Endothelial cell of umbilical vein (primary cell): ENCODE results near the gene COL26A1. TPM values are rescaled to one million over a fixed set of nuclear protein-coding genes. Genes with fewer than 3 reads are reported as not detected.

ENCODE experiments used
- BruUV-seq: library from RNA; stranded (reverse); fragments of 400-500 nt; replicated peaks from 2 replicates; lab custom pipeline; 2021; lab: Mats Ljungman, UMichigan
- CTCF ChIA-PET: fragments of 300-600, 350-600 bp; sonication (Branson Sonifier 250); formaldehyde crosslinking; loops from one replicate; lab custom pipeline; 2021; ENCODE audit warnings: antibody characterized with exemption, inconsistent platforms; lab: Charles Lee
- POLR2A ChIA-PET: fragments of 300-600, 350-600 bp; sonication (Branson Sonifier 250); formaldehyde crosslinking; loops from one replicate; lab custom pipeline; 2021; ENCODE audit warnings: antibody characterized with exemption, inconsistent platforms; lab: Charles Lee
- DNase-seq: peaks from one replicate; pipeline ENCODE4 v3.0.0-alpha.2; 2011; ENCODE audit warnings: low read depth, low spot score
- FAIRE-seq: peaks from 2 replicates; lab custom pipeline; 2011; peaks lifted over from hg19 to GRCh38; lab: Jason Lieb, UNC
- H2AFZ ChIP-seq: 2 replicates; pipeline ENCODE4 v1.6.0; 2012; ENCODE audit warnings: low read depth, low read length, control low read depth, inconsistent platforms
- H3K27ac ChIP-seq: 2 replicates; pipeline ENCODE4 v1.5.1; 2011; ENCODE audit warnings: low read depth, mild to moderate bottlenecking, control low read depth, low read length, moderate library complexity; ENCODE audit not compliant: insufficient read depth
- H3K27me3 ChIP-seq, 2 experiments: 2 replicates each; pipeline versions ENCODE4 v1.6.0 to v1.6.1; 2011; ENCODE audit warnings: low read length in 2 of 2, mixed read lengths in 1 of 2; ENCODE audit not compliant: control insufficient read depth in 2 of 2, insufficient read depth in 2 of 2
- H3K36me3 ChIP-seq, 2 experiments: 2 replicates in 1 of 2; 3 replicates in 1 of 2; pipeline ENCODE4 v1.5.1; 2011; ENCODE audit warnings: low read length in 2 of 2, mild to moderate bottlenecking in 1 of 2, moderate library complexity in 1 of 2; ENCODE audit not compliant: control insufficient read depth in 2 of 2, insufficient read depth in 2 of 2; ENCODE audit errors: extremely low read depth in 1 of 2
- H3K4me1 ChIP-seq: 3 replicates; pipeline ENCODE4 v1.5.1; 2011; ENCODE audit warnings: mild to moderate bottlenecking, low read length; ENCODE audit not compliant: control insufficient read depth, insufficient read depth; ENCODE audit errors: extremely low read depth
- H3K4me2 ChIP-seq: 2 replicates; pipeline ENCODE4 v1.6.1; 2011; ENCODE audit warnings: low read length, control low read depth, mixed read lengths; ENCODE audit not compliant: insufficient read depth
- H3K4me3 ChIP-seq, 3 experiments: fragments of 200-600 bp in 1 of 3; sonication (generic), shearing (Covaris generic) in 1 of 3; replicated peaks in 1 of 3; 2 replicates each; pipeline ENCODE4 v1.5.1; 2011 to 2016; ENCODE audit warnings: control low read depth in 3 of 3, low read length in 3 of 3, mild to moderate bottlenecking in 2 of 3, inconsistent platforms in 1 of 3, low read depth in 1 of 3, moderate library complexity in 1 of 3; ENCODE audit not compliant: insufficient read depth in 1 of 3
- H3K79me2 ChIP-seq: 2 replicates; pipeline ENCODE4 v1.6.0; 2012; ENCODE audit warnings: low read length, inconsistent platforms; ENCODE audit not compliant: control insufficient read depth, insufficient read depth
- H3K9ac ChIP-seq: replicated peaks from 2 replicates; pipeline ENCODE3; 2011; ENCODE audit warnings: low read length, control low read depth; ENCODE audit not compliant: insufficient read depth; ENCODE audit errors: extremely low read depth
- H3K9me1 ChIP-seq: replicated peaks from 3 replicates; pipeline ENCODE4 v1.6.0; 2011; ENCODE audit warnings: mild to moderate bottlenecking, low read length; ENCODE audit not compliant: control insufficient read depth, insufficient read depth; ENCODE audit errors: extremely low read depth
- H3K9me3 ChIP-seq: replicated peaks from 2 replicates; pipeline ENCODE4 v1.5.1; 2012; ENCODE audit warnings: low read length, inconsistent platforms; ENCODE audit not compliant: control insufficient read depth, insufficient read depth
- H4K20me1 ChIP-seq: replicated peaks from 2 replicates; pipeline ENCODE3; 2011; ENCODE audit warnings: mild to moderate bottlenecking, low read length; ENCODE audit not compliant: control insufficient read depth, insufficient read depth; ENCODE audit errors: extremely low read depth
- EZH2 ChIP-seq: IDR thresholded peaks from 2 replicates; pipeline ENCODE4 v1.6.1; 2012; ENCODE audit warnings: borderline replicate concordance, low read depth, mild to moderate bottlenecking, moderate library complexity, low read length, inconsistent platforms; ENCODE audit not compliant: severe bottlenecking
- FOS ChIP-seq: IDR thresholded peaks from 2 replicates; pipeline ENCODE4 v1.6.1; 2011; ENCODE audit warnings: mild to moderate bottlenecking, low read length, moderate library complexity, borderline replicate concordance; ENCODE audit not compliant: insufficient read depth
- GATA2 ChIP-seq: IDR thresholded peaks from 2 replicates; pipeline ENCODE4 v1.7.0; 2011; ENCODE audit warnings: low read depth, mild to moderate bottlenecking, moderate library complexity, mixed read lengths, low read length; ENCODE audit not compliant: insufficient read length, insufficient read depth
- JUN ChIP-seq: IDR thresholded peaks from 2 replicates; pipeline ENCODE4 v1.6.1; 2011; ENCODE audit warnings: borderline replicate concordance, low read depth; ENCODE audit not compliant: insufficient read length, insufficient read depth
- MYC ChIP-seq: IDR thresholded peaks from one replicate; pipeline ENCODE4 v1.6.1; 2011; ENCODE audit warnings: mild to moderate bottlenecking, low read depth, low read length
- POLR2A ChIP-seq: IDR thresholded peaks from 2 replicates; pipeline ENCODE4 v1.6.1; 2012; ENCODE audit warnings: low read depth, mild to moderate bottlenecking, control low read depth, low read length
- POLR2AphosphoS5 ChIP-seq: IDR thresholded peaks from 2 replicates; pipeline ENCODE4 v1.6.1; 2012; ENCODE audit warnings: low read depth, mild to moderate bottlenecking, control low read depth, low read length, moderate library complexity; ENCODE audit not compliant: insufficient read depth
- dilution Hi-C: fragments of 300-500 bp; cut with MboI; formaldehyde crosslinking; loops from one replicate; pipeline ENCODE4 v1.15.0; 2019; ENCODE audit warnings: low sequenced_read_pairs; ENCODE audit not compliant: extremely low pct_ligation_motif_present
- intact Hi-C: fragments of 100-400 bp; cut with micrococcal nuclease; formaldehyde crosslinking; loops from one replicate; pipeline ENCODE4 v1.10.0; 2022
- polyA plus RNA-seq, 4 experiments: library from polyadenylated mRNA; depleted of rRNA in 3 of 4; stranded (reverse) in 3 of 4; unstranded in 1 of 4; fragments of >200 nt; gene quantifications; 2 replicates each; pipeline versions ENCODE4 v1.2.1 to v1.2.3, GENCODE V29; 2011 to 2012; ENCODE audit warnings: missing spikeins in 1 of 4
- total RNA-seq: library from RNA; stranded (reverse); gene quantifications from 2 replicates; pipeline ENCODE4 v1.2.3, GENCODE V29; 2021
- TF ChIP-seq, protein P1 (sequence below), 2 donors: IDR thresholded peaks; 1 replicate in 1 of 2; 2 replicates in 1 of 2; pipeline ENCODE4 v1.5.1; 2011; ENCODE audit warnings: low read length in 2 of 2, mild to moderate bottlenecking in 2 of 2, moderate library complexity in 2 of 2, control low read depth in 1 of 2, inconsistent platforms in 1 of 2, low read depth in 1 of 2; ENCODE audit not compliant: insufficient read depth in 1 of 2; ENCODE audit errors: extremely low read depth in 1 of 2
- TF ChIP-seq, protein P2 (sequence below): IDR thresholded peaks from 2 replicates; pipeline ENCODE4 v1.6.1; 2011; ENCODE audit not compliant: insufficient read depth, insufficient read length

COL26A1 gene
- total and polyA plus RNA-seq, 2 donors (not counting 3 experiments of a cell fraction or from before 2014, with no cell fraction given) = not detected

DNA sequence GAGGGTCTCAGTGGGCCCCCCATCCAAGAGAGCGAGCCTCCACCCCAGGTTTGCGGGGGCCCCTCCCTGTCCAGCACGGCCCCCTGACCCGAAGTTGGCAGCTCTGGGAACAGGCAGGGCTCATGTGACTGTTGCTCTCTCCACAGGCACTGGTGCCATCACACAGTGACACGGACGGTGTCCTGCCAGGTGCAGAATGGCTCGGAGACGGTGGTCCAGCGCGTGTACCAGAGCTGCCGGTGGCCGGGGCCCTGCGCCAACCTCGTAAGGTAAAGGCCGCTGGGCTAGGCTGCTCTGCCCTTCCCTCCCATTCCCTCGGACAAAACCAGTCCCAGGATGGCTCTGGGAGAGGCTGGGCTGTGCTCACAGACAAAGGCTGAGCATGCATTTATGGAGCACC, 57.2 kb downstream of the COL26A1 start:
- no TSS peak for BruUV-seq

More for the DNA sequence above, 57.2 kb downstream of the COL26A1 start:
- intact Hi-C loops = no loop called here
- CTCF ChIA-PET = no interaction called here
- Histone ChIP-seq H3K4me3 (no peak overlapping the region), H3K27me3 (no peaks in the 10 kb centered on the region), H2AFZ (no peak overlapping the region), H3K4me2 (no peak overlapping the region), H3K9me3 (no peaks in the 10 kb centered on the region), H3K27ac (no peak overlapping the region), H3K9me1 (no peaks in the 10 kb centered on the region), H3K9ac (no peak overlapping the region), H3K4me1 (no peaks in the 10 kb centered on the region), H3K36me3 (no peaks in the 10 kb centered on the region), H4K20me1 (no peaks in the 10 kb centered on the region), H3K79me2 (no peaks in the 10 kb centered on the region)
- TF ChIP-seq POLR2AphosphoS5 (no peak), FOS (no peak), EZH2 (no peak), JUN (no peak), POLR2A (no peak), MYC (no peak), GATA2 (no peak)
- TF ChIP-seq, protein P1, sequence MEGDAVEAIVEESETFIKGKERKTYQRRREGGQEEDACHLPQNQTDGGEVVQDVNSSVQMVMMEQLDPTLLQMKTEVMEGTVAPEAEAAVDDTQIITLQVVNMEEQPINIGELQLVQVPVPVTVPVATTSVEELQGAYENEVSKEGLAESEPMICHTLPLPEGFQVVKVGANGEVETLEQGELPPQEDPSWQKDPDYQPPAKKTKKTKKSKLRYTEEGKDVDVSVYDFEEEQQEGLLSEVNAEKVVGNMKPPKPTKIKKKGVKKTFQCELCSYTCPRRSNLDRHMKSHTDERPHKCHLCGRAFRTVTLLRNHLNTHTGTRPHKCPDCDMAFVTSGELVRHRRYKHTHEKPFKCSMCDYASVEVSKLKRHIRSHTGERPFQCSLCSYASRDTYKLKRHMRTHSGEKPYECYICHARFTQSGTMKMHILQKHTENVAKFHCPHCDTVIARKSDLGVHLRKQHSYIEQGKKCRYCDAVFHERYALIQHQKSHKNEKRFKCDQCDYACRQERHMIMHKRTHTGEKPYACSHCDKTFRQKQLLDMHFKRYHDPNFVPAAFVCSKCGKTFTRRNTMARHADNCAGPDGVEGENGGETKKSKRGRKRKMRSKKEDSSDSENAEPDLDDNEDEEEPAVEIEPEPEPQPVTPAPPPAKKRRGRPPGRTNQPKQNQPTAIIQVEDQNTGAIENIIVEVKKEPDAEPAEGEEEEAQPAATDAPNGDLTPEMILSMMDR (IDR thresholded peaks at IDR 0.05; ENCODE audit: extremely low read depth in 1 of 2, insufficient read depth in 1 of 2, low read depth in 1 of 2, low read length in 2 of 2) = no peak
- TF ChIP-seq, protein P2, sequence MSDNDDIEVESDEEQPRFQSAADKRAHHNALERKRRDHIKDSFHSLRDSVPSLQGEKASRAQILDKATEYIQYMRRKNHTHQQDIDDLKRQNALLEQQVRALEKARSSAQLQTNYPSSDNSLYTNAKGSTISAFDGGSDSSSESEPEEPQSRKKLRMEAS = no peak
- POLR2A ChIA-PET = no interaction called here
- dilution Hi-C loops = no loop called here
- FAIRE-seq (no peak), DNase-seq (no peak)
